Caco-2 (cell line): Measurements from ENCODE around the gene SPOCK1. TPM values are rescaled to one million over a fixed set of nuclear protein-coding genes. Genes with fewer than 3 reads are reported as not detected.

Experiments used
- BruUV-seq: library from RNA; stranded (reverse); fragments of 400-500 nt; replicated peaks from 2 replicates; lab custom pipeline; 2021; lab: Mats Ljungman, UMichigan
- CTCF ChIA-PET: fragments of 300-600 bp; sonication (Branson Sonifier 250); formaldehyde crosslinking; loops from one replicate; lab custom pipeline; 2022; ENCODE audit warnings: antibody characterized with exemption; lab: Charles Lee
- POLR2A ChIA-PET: fragments of 300-600 bp; sonication (Branson Sonifier 250); formaldehyde crosslinking; loops from one replicate; lab custom pipeline; 2022; ENCODE audit warnings: antibody characterized with exemption; lab: Charles Lee
- DNase-seq, 2 experiments: peaks; one replicate each; pipeline versions ENCODE4 v3.0.0 to v3.0.0-alpha.2; 2020 to 2022
- H3K27me3 ChIP-seq: replicated peaks from 2 replicates; pipeline ENCODE4 v1.6.0; 2011; ENCODE audit warnings: low read length; ENCODE audit not compliant: control insufficient read depth, insufficient read depth
- H3K36me3 ChIP-seq: 2 replicates; pipeline ENCODE4 v1.5.1; 2011; ENCODE audit warnings: low read length; ENCODE audit not compliant: control insufficient read depth, insufficient read depth
- H3K4me1 ChIP-seq: fragments of 250-450 bp; sonication (Bioruptor Pico); 2 replicates; pipeline ENCODE4 v1.5.1; 2020; ENCODE audit warnings: mild to moderate bottlenecking
- H3K4me3 ChIP-seq: 2 replicates; pipeline ENCODE4 v1.5.1; 2011; ENCODE audit warnings: low read depth, mild to moderate bottlenecking, control low read depth, low read length
- H3K9me3 ChIP-seq: fragments of 250-450 bp; sonication (Bioruptor Pico); 2 replicates; pipeline ENCODE4 v1.5.1; 2020; ENCODE audit warnings: mild to moderate bottlenecking, moderate library complexity
- H3K27ac Mint-ChIP-seq: one replicate; pipeline ENCODE4 v1.8.0; 2022; ENCODE audit warnings: mixed read lengths; ENCODE audit not compliant: unreplicated experiment
- H3K27me3 Mint-ChIP-seq: one replicate; pipeline ENCODE4 v1.8.0; 2022; ENCODE audit warnings: mixed read lengths; ENCODE audit not compliant: insufficient read depth, unreplicated experiment
- H3K36me3 Mint-ChIP-seq: one replicate; pipeline ENCODE4 v1.8.0; 2022; ENCODE audit warnings: mild to moderate bottlenecking, mixed read lengths; ENCODE audit not compliant: insufficient read depth, unreplicated experiment
- H3K4me1 Mint-ChIP-seq: one replicate; pipeline ENCODE4 v1.8.0; 2022; ENCODE audit warnings: low read depth, mixed read lengths; ENCODE audit not compliant: unreplicated experiment
- H3K4me3 Mint-ChIP-seq: one replicate; pipeline ENCODE4 v1.8.0; 2022; ENCODE audit warnings: mild to moderate bottlenecking, moderate library complexity, mixed read lengths; ENCODE audit not compliant: unreplicated experiment
- H3K9me3 Mint-ChIP-seq: one replicate; pipeline ENCODE4 v1.8.0; 2022; ENCODE audit warnings: mixed read lengths; ENCODE audit not compliant: unreplicated experiment
- CTCF ChIP-seq, 2 experiments: fragments of 200-600 bp in 1 of 2; IDR thresholded peaks; 1 replicate in 1 of 2; 2 replicates in 1 of 2; pipeline versions ENCODE4 v1.5.1 to v1.8.0; 2011 to 2022; ENCODE audit warnings: antibody characterized with exemption in 1 of 2, control low read depth in 1 of 2, inconsistent platforms in 1 of 2, low read depth in 1 of 2, low read length in 1 of 2, mild to moderate bottlenecking in 1 of 2, moderate library complexity in 1 of 2; ENCODE audit not compliant: insufficient read depth in 1 of 2, severe bottlenecking in 1 of 2, unreplicated experiment in 1 of 2
- intact Hi-C: fragments of 100-400 bp; cut with micrococcal nuclease; formaldehyde crosslinking; loops from one replicate; pipeline ENCODE4 v1.10.0; 2022; ENCODE audit not compliant: unreplicated experiment
- total RNA-seq: library from RNA; stranded (reverse); gene quantifications from 2 replicates; pipeline ENCODE4 v1.2.3, GENCODE V29; 2022

Gene SPOCK1
- total RNA-seq, 1 experiment from 2014 or later, result not detected

- no peaks in the 10 kb centered on the region for H3K36me3 ChIP-seq
- no peaks in the 10 kb centered on the region for H3K9me3 Mint-ChIP-seq
- ChIA-PET POLR2A (no interaction called here), CTCF (no interaction called here)
- no peak overlapping the region for H3K27ac Mint-ChIP-seq
- no peaks in the 10 kb centered on the region for H3K4me1 Mint-ChIP-seq
- no peak for DNase-seq
- no peaks in the 10 kb centered on the region for H3K4me1 ChIP-seq
- H3K36me3 Mint-ChIP-seq, result no peaks in the 10 kb centered on the region
- H3K4me3 Mint-ChIP-seq, result no peak overlapping the region
- H3K9me3 ChIP-seq, result no peaks in the 10 kb centered on the region
- peaks cover 9% of the 10 kb centered on the region for H3K27me3 Mint-ChIP-seq
- no peak overlapping the region for H3K4me3 ChIP-seq
- no TSS peak for BruUV-seq
- no peak for TF ChIP-seq CTCF (IDR thresholded peaks at IDR 0.05; ENCODE audit: insufficient read depth in 1 of 2, low read depth in 1 of 2, low read length in 1 of 2, severe bottlenecking in 1 of 2, unreplicated experiment in 1 of 2)
- H3K27me3 ChIP-seq, result no peaks in the 10 kb centered on the region
- intact Hi-C loops, result no loop called here
Measured at GRCh38 chr5:137336565-137337120, 162.5 kb downstream of the SPOCK1 start.

- Histone ChIP-seq H3K4me3 (no peak overlapping the region), H3K27me3 (no peaks in the 10 kb centered on the region), H3K36me3 (no peaks in the 10 kb centered on the region), H3K9me3 (no peaks in the 10 kb centered on the region), H3K4me1 (no peaks in the 10 kb centered on the region)
- intact Hi-C loops, result no loop called here
- CTCF ChIA-PET, result no interaction called here
- H3K36me3 Mint-ChIP-seq, result no peaks in the 10 kb centered on the region
- H3K27ac Mint-ChIP-seq, result no peak overlapping the region
- POLR2A ChIA-PET, result no interaction called here
- H3K9me3 Mint-ChIP-seq, result no peaks in the 10 kb centered on the region
- no TSS peak for BruUV-seq
- TF ChIP-seq CTCF (IDR thresholded peaks at IDR 0.05; ENCODE audit: insufficient read depth in 1 of 2, low read depth in 1 of 2, low read length in 1 of 2, severe bottlenecking in 1 of 2, unreplicated experiment in 1 of 2), result no peak
- no peaks in the 10 kb centered on the region for H3K4me1 Mint-ChIP-seq
- DNase-seq, result no peak
- H3K27me3 Mint-ChIP-seq, result peaks cover 9% of the 10 kb centered on the region
- no peak overlapping the region for H3K4me3 Mint-ChIP-seq
Measured at GRCh38 chr5:137336161-137336560, 163.0 kb downstream of the SPOCK1 start.

- BruUV-seq, result no TSS peak
Measured at GRCh38 chr5:137335493-137335892, 163.6 kb downstream of the SPOCK1 start.

More at GRCh38 chr5:137335493-137335892, 163.6 kb downstream of the SPOCK1 start:
- Mint-ChIP-seq H3K9me3 (no peaks in the 10 kb centered on the region), H3K27ac (no peak overlapping the region), H3K4me1 (no peaks in the 10 kb centered on the region), H3K36me3 (no peaks in the 10 kb centered on the region), H3K27me3 (peaks cover 9% of the 10 kb centered on the region), H3K4me3 (no peak overlapping the region)
- Histone ChIP-seq H3K9me3 (no peaks in the 10 kb centered on the region), H3K27me3 (no peaks in the 10 kb centered on the region), H3K4me1 (no peaks in the 10 kb centered on the region), H3K36me3 (no peaks in the 10 kb centered on the region), H3K4me3 (no peak overlapping the region)
- ChIA-PET POLR2A (no interaction called here), CTCF (no interaction called here)
- intact Hi-C loops, result no loop called here
- DNase-seq, result no peak
- TF ChIP-seq CTCF (IDR thresholded peaks at IDR 0.05; ENCODE audit: insufficient read depth in 1 of 2, low read depth in 1 of 2, low read length in 1 of 2, severe bottlenecking in 1 of 2, unreplicated experiment in 1 of 2), result no peak
